ENCODE measurements around the gene CPZ. TPM values are rescaled to one million over a fixed set of nuclear protein-coding genes. Genes with fewer than 3 reads are reported as not detected.
A peak's percentile ranks its signal among the peaks of the same experiment; 100 is the strongest.

CPZ gene
- total RNA-seq, 4 donors from 2014 or later: 4.1 to 12.9 (median 6.5) TPM

DNA sequence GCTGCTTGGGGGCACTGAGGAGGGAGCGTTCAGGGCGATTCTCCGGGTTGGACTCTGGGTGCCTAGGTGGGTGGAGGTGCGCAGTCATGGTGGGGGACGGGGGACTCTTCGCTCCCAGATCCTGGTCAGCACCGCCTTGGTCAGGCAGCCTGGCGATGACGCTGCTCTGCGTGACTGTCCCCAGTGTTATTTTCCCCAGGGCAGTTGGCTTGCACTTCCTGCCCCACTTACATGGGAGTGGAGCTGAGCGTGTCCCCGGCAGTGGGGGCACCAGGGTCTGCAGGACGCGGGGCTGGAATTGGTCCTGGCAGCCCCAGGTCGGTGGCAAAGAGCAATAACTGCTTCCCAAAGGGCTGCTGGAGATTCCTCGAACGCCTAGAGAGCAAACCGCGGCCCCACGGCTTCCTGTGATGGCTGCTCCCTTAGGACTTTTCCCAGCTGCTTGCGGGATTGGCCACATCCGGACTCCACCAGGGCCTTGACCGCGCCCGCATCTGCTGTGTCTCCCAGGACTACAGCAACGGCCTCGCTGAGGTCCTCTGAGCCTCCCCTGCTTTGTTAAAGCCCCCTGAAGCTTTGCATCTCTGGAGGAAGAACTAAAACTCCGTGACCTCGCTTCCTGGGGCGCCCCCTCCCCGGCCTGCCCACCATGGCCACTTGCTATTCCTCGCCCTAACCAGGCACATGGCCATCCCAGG is 47.7 kb upstream of the CPZ start:
- intact Hi-C loops (cut with DNase I): loop anchor here (5.0 kb wide), 1 partner anchor 78 kb away; no protein-coding TSS in a partner anchor
- Histone ChIP-seq H3K27me3 (no peaks in the 10 kb centered on the region), H3K4me1 (no peaks in the 10 kb centered on the region), H3K27ac (no peak overlapping the region), H3K9me3 (no peaks in the 10 kb centered on the region), H3K4me3 (replicated peaks in 1 of 3) (no peak overlapping the region), H3K36me3 (no peaks in the 10 kb centered on the region)
- DNase-seq: no peak
- TF ChIP-seq, protein P1, sequence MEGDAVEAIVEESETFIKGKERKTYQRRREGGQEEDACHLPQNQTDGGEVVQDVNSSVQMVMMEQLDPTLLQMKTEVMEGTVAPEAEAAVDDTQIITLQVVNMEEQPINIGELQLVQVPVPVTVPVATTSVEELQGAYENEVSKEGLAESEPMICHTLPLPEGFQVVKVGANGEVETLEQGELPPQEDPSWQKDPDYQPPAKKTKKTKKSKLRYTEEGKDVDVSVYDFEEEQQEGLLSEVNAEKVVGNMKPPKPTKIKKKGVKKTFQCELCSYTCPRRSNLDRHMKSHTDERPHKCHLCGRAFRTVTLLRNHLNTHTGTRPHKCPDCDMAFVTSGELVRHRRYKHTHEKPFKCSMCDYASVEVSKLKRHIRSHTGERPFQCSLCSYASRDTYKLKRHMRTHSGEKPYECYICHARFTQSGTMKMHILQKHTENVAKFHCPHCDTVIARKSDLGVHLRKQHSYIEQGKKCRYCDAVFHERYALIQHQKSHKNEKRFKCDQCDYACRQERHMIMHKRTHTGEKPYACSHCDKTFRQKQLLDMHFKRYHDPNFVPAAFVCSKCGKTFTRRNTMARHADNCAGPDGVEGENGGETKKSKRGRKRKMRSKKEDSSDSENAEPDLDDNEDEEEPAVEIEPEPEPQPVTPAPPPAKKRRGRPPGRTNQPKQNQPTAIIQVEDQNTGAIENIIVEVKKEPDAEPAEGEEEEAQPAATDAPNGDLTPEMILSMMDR (IDR thresholded peaks at IDR 0.05): no peak
- TF ChIP-seq POLR2A (IDR thresholded peaks at IDR 0.05): no peak
- WGBS, 2 donors: 84 to 85% methylated on average over 27 to 32 of the region's 32 CpGs

DNA sequence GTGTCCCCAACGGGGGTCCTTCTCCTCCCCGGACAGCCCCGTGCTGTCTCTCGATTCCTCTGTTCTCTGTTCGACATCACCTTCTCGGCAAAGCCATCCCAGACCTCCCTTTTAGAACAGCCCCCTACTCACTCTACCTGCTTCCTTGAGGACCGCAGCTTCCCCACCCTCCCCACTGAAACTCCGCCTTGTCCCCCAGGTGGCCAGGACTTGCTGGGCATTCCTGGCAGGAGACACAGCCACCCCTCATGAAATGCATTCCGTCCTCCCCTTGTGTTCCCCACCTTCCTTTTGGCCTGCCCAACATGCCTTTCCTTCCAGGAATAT is 47.2 kb upstream of the CPZ start:
- Histone ChIP-seq H3K27ac (no peak overlapping the region), H3K9me3 (no peaks in the 10 kb centered on the region), H3K4me1 (no peaks in the 10 kb centered on the region), H3K27me3 (no peaks in the 10 kb centered on the region), H3K4me3 (replicated peaks in 1 of 3) (no peak overlapping the region), H3K36me3 (no peaks in the 10 kb centered on the region)
- intact Hi-C loops (cut with DNase I): loop anchor here (5.0 kb wide), 1 partner anchor 78 kb away; no protein-coding TSS in a partner anchor
- no peak for TF ChIP-seq POLR2A (IDR thresholded peaks at IDR 0.05)
- TF ChIP-seq, protein P1 (IDR thresholded peaks at IDR 0.05): no peak
- 86% methylated on average over 9 of the region's 9 CpGs for WGBS, 2 donors
- no peak for DNase-seq

DNA sequence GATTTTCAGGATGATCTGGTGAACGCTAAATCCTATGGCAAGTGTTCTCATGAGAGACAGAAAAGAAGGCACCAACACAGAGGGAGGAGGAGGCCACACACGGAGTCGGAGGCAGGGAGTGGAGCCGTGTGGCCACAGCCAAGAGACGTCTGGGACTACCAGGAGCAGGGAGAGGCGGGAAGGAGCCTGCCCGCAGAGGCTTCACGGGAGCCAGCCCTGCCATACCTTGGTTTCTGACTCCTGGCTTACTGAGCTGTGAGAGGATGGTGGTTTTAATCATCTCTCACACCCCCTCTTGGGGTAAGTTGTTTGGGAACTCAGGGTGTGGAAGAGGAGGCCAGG is 45.8 kb upstream of the CPZ start:
- 74 to 92% methylated on average over 8 of the region's 8 CpGs for WGBS, 2 donors
- Histone ChIP-seq H3K4me1 (no peaks in the 10 kb centered on the region), H3K27ac (no peak overlapping the region), H3K36me3 (no peaks in the 10 kb centered on the region), H3K4me3 (replicated peaks in 1 of 3) (no peak overlapping the region), H3K27me3 (no peaks in the 10 kb centered on the region), H3K9me3 (no peaks in the 10 kb centered on the region)
- DNase-seq: no peak
- intact Hi-C loops (cut with DNase I): loop anchor here (5.0 kb wide), 1 partner anchor 79 kb away; no protein-coding TSS in a partner anchor
- TF ChIP-seq POLR2A (IDR thresholded peaks at IDR 0.05): no peak
- TF ChIP-seq, protein P1 (IDR thresholded peaks at IDR 0.05): no peak

DNA sequence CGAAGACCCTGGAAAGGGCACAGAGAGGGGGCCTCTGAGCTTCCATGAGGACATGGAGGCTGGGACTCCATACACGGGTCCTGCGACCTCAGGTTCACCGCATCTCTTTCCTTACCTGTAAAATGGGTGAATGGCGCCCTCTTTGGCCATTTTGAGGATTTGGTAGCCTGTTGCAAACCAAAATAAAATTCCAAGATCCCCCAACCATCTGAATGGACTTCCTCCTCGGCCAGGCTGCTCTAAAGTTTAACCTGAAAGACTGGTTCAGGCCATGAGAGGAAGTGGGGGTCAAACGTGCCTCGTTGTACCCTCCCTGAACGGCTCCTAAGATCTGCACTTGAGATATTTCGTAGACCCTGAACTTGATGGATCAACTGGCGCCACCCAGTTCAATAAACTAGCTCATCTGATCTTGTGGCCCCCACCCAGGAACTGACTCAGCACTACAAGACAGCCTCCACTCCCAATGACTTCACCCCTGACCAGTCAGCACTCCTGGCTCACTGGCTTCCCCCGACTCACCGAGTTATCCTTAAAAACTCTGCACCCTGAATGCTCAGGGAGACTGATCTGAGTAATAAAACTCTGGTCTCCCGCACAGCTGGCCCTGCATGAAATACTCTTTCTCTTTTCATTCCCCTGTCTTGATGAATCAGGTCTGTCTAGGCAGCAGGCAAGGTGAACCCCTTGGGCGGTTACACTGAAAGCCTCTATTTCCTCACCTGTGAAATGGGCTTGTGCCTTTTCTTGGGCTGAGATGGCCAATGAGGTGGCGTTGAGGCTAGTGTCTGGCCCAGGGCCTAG is 45.3 kb upstream of the CPZ start:
- TF ChIP-seq, protein P1 (IDR thresholded peaks at IDR 0.05): peak in 4 of 6 experiments; percentile 28 to 56 (median 49)
- no peak for TF ChIP-seq POLR2A (IDR thresholded peaks at IDR 0.05)
- WGBS, 2 donors: 58 to 60% methylated on average over 16 of the region's 16 CpGs
- intact Hi-C loops (cut with DNase I): loop anchor here (5.0 kb wide), 1 partner anchor 80 kb away; no protein-coding TSS in a partner anchor
- peak; percentile 28 to 34 for DNase-seq
- Histone ChIP-seq H3K4me1 (no peaks in the 10 kb centered on the region), H3K9me3 (no peaks in the 10 kb centered on the region), H3K36me3 (no peaks in the 10 kb centered on the region), H3K4me3 (replicated peaks in 1 of 3) (no peak overlapping the region), H3K27ac (no peak overlapping the region), H3K27me3 (no peaks in the 10 kb centered on the region)

Data from thyroid gland (tissue), 4 donors.